Fibroblast of skin of left quadriceps (primary cell): Measurements from ENCODE around the gene UPP1.
"Not testable (repeated sequence)": the region's sequence is repeated elsewhere in the genome, so short reads cannot be mapped to it uniquely, and the experiment has no call there.

Experiments used
- DNase-seq, 2 experiments: peaks; one replicate each; pipeline ENCODE4 v3.0.0-alpha.2; 2013; ENCODE audit warnings: low read depth in 2 of 2

The UPP1 gene

GRCh38 chr7:48089046-48090003, at the start of gene UPP1:
TSS of gene UPP1 (plus strand) at chr7:48089265. CDS start at chr7:48094784, 5,519 bp downstream.
- no peak for DNase-seq

GRCh38 chr7:48040944-48041652, 48.0 kb upstream of the UPP1 start:
- no peak for DNase-seq

- peak; percentile 49 to 56 for DNase-seq
These were observed 47.5 kb upstream of the UPP1 start for GRCh38 chr7:48041653-48041970.

GRCh38 chr7:48042216-48042615, 46.8 kb upstream of the UPP1 start:
- DNase-seq, result no peak

- DNase-seq, result no peak
These were observed 46.4 kb upstream of the UPP1 start for GRCh38 chr7:48042636-48043035.

GRCh38 chr7:48045195-48045765, 43.8 kb upstream of the UPP1 start:
- DNase-seq, result no peak

- DNase-seq, result no peak
These were observed 42.6 kb upstream of the UPP1 start for GRCh38 chr7:48046458-48046857.

GRCh38 chr7:48048113-48048512, 41.0 kb upstream of the UPP1 start:
- DNase-seq, result no peak

- no peak for DNase-seq
These were observed 39.2 kb upstream of the UPP1 start for GRCh38 chr7:48049850-48050249.

GRCh38 chr7:48052748-48053147, 36.3 kb upstream of the UPP1 start:
- DNase-seq, result no peak

GRCh38 chr7:48053736-48054135, 35.3 kb upstream of the UPP1 start:
- no peak for DNase-seq

- no peak for DNase-seq
These were observed 30.1 kb upstream of the UPP1 start for GRCh38 chr7:48058990-48059389.

- DNase-seq, result no peak
These were observed 29.4 kb upstream of the UPP1 start for GRCh38 chr7:48059706-48060105.

GRCh38 chr7:48063985-48064384, 25.1 kb upstream of the UPP1 start:
- DNase-seq, result no peak

- no peak for DNase-seq
These were observed 21.6 kb upstream of the UPP1 start for GRCh38 chr7:48067475-48067874.

GRCh38 chr7:48074204-48074654, 14.8 kb upstream of the UPP1 start:
- DNase-seq, result no peak

- no peak for DNase-seq
These were observed 11.6 kb upstream of the UPP1 start for GRCh38 chr7:48077423-48077822.

GRCh38 chr7:48078470-48078869, 10.6 kb upstream of the UPP1 start:
- DNase-seq, result no peak

GRCh38 chr7:48082378-48082777, 6.7 kb upstream of the UPP1 start:
- DNase-seq, result not testable (repeated sequence)

GRCh38 chr7:48083114-48083830, 5.8 kb upstream of the UPP1 start:
- no peak for DNase-seq

- peak; percentile 97 for DNase-seq
These were observed 4.2 kb upstream of the UPP1 start for GRCh38 chr7:48084727-48085432.
